Erythroblast (primary cell): Measurements from ENCODE around the gene LRRC49.

ENCODE experiments used
- DNase-seq, 2 experiments: peaks; one replicate each; lab custom pipeline; 2025; lab: John Stamatoyannopoulos, UW
- GATA1 ChIP-seq: IDR thresholded peaks from 2 replicates; pipeline ENCODE4 v1.6.1; 2011; ENCODE audit warnings: low read depth, mild to moderate bottlenecking, control low read depth, low read length, moderate library complexity
- POLR2A ChIP-seq: IDR thresholded peaks from 2 replicates; pipeline ENCODE4 v1.6.1; 2011; ENCODE audit warnings: mild to moderate bottlenecking, low read length

The LRRC49 gene, protein sequence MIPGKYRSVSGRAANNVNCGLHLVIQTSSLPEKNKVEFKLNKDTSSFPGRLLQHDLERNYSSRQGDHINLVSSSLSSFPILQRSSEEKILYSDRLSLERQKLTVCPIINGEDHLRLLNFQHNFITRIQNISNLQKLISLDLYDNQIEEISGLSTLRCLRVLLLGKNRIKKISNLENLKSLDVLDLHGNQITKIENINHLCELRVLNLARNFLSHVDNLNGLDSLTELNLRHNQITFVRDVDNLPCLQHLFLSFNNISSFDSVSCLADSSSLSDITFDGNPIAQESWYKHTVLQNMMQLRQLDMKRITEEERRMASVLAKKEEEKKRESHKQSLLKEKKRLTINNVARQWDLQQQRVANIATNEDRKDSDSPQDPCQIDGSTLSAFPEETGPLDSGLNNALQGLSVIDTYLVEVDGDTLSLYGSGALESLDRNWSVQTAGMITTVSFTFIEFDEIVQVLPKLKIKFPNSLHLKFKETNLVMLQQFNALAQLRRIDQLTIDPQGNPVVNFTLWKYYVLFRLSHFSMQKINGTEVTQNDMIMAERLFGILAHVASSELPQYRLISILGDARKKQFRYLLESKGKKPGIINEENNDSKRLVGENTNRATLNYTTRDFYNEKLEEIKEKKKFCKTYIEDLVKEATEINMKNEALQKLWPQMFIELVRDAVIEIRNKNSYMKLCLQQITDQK

DNA sequence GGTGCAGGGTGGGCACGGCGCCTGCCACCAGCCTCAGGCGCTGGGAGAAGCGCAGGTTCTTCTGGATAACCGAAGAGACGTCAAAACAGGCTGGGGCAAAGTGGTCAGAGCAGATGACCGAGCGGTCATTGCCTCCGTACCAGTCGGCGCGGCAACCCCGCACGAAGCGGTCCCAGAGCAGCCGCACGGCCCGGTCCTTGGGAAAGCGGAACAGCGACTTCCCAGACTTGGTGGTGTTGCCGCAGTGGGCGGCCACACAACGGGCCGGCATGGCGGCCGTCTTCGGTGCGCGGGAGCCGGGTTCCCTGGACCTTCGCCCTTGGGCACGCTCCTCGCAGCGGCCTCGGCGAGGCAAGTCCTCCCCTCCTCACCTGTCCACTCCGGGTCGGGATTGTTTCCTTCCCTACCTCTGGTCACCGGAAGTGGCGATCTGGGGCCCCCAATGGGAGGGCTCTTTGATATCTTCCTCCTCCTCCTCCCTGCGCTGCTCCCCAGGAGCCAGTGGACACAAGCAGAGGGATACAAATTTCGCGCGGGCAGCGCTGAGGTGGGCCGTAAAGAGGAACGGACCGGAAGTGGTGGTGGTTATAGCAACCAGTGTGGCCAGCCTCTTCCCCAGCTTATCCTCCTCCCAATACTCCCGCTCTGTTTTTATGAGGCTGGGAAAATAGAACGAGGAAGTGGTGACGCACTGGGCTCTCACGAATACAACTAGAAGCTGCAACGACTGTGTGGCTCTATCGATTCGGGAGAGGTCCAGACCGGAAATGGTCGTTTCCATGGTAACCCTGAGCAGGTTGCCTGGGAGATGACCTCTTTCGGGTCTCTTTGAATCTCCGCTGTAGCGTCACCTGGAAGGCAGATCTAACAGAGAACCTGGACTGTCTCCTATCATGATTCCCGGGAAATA is at the start of gene LRRC49, which contains the start of gene THAP10:
Gene LRRC49, plus strand, starts transcription at position 825 of the 910 bp plus-strand sequence. Its CDS starts 69 bp downstream, at position 894.
Gene THAP10, minus strand, starts transcription at position 432 of the 910 bp plus-strand sequence. Its CDS starts 161 bp downstream, at position 271.
- TF ChIP-seq GATA1, result no peak
- TF ChIP-seq POLR2A, result peak; percentile 6
- DNase-seq, result peak; percentile 86 to 88

DNA sequence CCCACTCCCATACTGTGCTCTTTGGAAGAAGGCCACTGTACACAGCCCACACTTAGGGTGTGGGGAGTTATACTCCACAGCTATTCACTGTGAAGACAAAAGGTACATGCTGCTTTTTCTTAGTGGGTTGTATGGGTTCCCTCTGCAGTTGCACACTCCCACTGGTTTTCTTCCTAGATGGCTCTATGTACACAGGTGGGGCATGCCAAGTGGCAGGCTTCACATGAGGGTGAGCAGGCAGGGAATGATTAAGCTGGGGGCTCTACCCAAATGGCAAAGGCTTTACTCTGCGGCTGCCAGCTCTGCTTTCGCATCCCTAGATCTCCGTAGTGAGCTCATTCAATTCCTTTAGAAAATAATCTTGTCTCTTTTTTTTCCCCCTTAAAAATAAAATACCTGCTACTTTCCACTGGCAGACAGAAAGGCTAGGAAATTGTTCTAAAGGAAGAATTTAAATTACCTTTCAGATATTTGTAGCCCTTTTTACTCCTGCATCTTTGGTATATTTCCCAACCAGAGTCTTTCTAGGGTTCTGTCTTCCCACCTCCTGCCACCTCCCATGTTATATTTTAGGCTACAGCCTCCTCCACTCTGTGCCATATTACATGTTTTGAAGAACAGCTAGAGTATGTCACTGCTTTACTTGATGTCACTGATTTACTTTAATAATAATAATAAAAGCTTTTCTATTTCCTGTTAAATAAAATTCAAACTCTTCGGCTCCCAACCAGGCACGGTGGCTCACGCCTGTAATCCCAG is 46.8 kb upstream of the LRRC49 start:
- TF ChIP-seq POLR2A (no peak), GATA1 (no peak)

GRCh38 chr15:70851889-70852288 is 40.7 kb upstream of the LRRC49 start:
- TF ChIP-seq GATA1 (no peak), POLR2A (no peak)
- DNase-seq, result no peak

More for the DNA sequence above, 46.8 kb upstream of the LRRC49 start:
- no peak for DNase-seq

DNA sequence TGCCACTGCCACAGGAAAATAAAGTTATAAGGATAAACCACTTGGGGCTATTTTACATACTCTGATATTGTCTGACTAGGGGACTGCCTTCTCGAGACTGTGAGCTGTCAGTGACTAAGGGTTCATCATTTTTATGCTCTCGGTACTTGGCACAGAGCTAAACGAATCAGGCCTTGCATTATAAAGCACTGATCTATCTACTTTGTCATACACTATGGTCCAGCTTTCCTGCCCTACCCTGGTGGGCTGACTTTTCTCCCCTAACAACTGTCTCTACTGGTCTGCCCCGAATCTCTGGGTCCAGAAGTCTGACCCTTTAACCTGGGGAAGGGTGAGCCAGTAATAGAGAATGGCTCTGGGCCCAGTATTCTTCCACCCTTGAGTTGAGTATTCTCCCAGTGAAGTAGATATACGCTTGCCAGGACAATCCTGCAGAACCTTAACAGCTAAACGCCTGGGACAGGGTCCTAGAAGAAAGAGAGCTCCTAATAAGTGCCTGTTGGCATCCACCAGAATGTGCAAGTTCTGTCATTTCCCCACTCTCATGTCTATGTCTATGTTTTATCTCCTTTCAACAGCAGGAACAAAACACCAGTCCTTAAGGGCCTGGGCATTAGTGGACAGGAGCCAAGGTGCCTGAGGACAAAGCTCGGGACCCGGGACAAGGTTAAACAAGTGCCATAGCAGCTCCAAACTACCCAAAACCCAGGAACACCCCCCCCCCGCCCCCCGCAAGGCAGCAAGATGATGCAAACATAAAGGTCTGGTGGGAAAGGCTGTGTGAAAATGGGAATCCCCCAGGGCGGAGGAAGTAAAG is 39.9 kb upstream of the LRRC49 start:
- TF ChIP-seq POLR2A, result no peak
- no peak for TF ChIP-seq GATA1
- no peak for DNase-seq

GRCh38 chr15:70853318-70853972 is 39.2 kb upstream of the LRRC49 start:
- TF ChIP-seq POLR2A (no peak), GATA1 (no peak)
- no peak for DNase-seq

- TF ChIP-seq POLR2A, result no peak
- TF ChIP-seq GATA1, result no peak
- DNase-seq, result no peak
Observed at GRCh38 chr15:70853973-70854665, 38.5 kb upstream of the LRRC49 start, which contains the start of gene LARP6. LARP6 (minus strand) TSS chr15:70854157; CDS start chr15:70854088, 69 bp downstream.

GRCh38 chr15:70854666-70854976 is 38.0 kb upstream of the LRRC49 start:
- no peak for DNase-seq
- TF ChIP-seq GATA1, result no peak
- no peak for TF ChIP-seq POLR2A

- no peak for TF ChIP-seq GATA1
- no peak for TF ChIP-seq POLR2A
- peak in 1 of 2 experiments; percentile 6 for DNase-seq
Observed at GRCh38 chr15:70855764-70856163, 36.9 kb upstream of the LRRC49 start.

GRCh38 chr15:70856177-70856883 is 36.3 kb upstream of the LRRC49 start:
- DNase-seq, result no peak
- TF ChIP-seq POLR2A (no peak), GATA1 (no peak)

DNA sequence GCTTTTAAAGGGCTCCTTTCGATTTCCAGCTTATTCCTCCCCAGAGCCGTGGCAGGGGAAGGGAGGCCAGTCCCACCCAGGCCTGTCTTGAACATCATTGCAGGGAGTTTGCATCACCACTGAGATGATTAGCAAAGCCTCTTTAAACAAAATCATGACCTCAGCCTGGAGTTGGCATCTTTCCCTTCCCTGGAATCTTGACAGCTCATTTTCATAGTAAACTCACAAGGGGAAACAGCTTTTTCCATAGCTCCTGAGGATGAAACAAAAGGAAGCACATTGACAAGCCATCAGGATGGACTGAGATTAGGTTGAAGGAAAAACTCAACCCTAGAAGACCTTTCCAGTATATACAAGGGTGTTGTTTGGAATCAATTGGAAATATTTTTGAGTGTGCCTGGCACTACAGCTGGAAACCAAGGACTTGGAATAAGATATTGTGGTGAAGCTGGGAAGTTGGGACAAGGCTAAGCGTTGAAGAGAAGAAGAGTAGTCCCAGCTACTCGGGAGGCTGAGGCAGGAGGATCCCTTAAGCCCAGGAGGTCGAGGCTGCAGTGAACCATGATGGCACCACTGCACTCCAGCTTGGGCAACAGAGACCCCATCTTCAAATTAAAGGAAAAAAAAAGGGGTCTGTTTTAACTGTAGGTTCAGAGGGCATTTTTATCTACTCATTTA is 35.6 kb upstream of the LRRC49 start:
- TF ChIP-seq POLR2A (no peak), GATA1 (no peak)
- DNase-seq, result peak in 1 of 2 experiments; percentile 75
